Right lung (tissue), 5 donors: ENCODE measurements around the gene MIPOL1. TPM values are rescaled to one million over a fixed set of nuclear protein-coding genes. Genes with fewer than 3 reads are reported as not detected.
"Not testable (repeated sequence)": the region's sequence is repeated elsewhere in the genome, so short reads cannot be mapped to it uniquely, and the experiment has no call there.

Experiments
- DNase-seq, 2 donors: peaks; one replicate each; pipeline ENCODE4 v3.0.0-alpha.2; 2013
- polyA plus RNA-seq, 5 donors: library from polyadenylated mRNA; unstranded; fragments of 120-200 nt; gene quantifications; one replicate each; pipeline versions ENCODE4 v1.2.1 to v1.2.3, GENCODE V29; 2013; ENCODE audit warnings: inconsistent platforms in 1 of 5, low replicate concordance in 1 of 5; ENCODE audit not compliant: insufficient read length in 5 of 5, insufficient read depth in 1 of 5

MIPOL1 gene
- polyA plus RNA-seq, 5 donors: 7.7 to 15.2 (median 14.2) TPM

GRCh38 chr14:37515771-37516170 lies 318.0 kb downstream of the MIPOL1 start:
- DNase-seq: no peak

- DNase-seq: no peak
Measured at GRCh38 chr14:37526994-37527393, 329.3 kb downstream of the MIPOL1 start.

GRCh38 chr14:37539992-37540391 lies 342.3 kb downstream of the MIPOL1 start:
- DNase-seq: no peak

- no peak for DNase-seq
Measured at GRCh38 chr14:37544407-37544806, 346.7 kb downstream of the MIPOL1 start.

GRCh38 chr14:37545174-37545573 lies 347.4 kb downstream of the MIPOL1 start:
- no peak for DNase-seq

GRCh38 chr14:37546621-37547447 lies 349.1 kb downstream of the MIPOL1 start:
- no peak for DNase-seq

GRCh38 chr14:37550511-37550910 lies 352.8 kb downstream of the MIPOL1 start:
- no peak for DNase-seq

GRCh38 chr14:37551119-37551518 lies 353.4 kb downstream of the MIPOL1 start:
- DNase-seq: no peak

GRCh38 chr14:37553935-37554550 lies 356.3 kb downstream of the MIPOL1 start:
- no peak for DNase-seq

- DNase-seq: not testable (repeated sequence)
Measured at GRCh38 chr14:37555596-37555995, 357.9 kb downstream of the MIPOL1 start.

- DNase-seq: no peak
Measured at GRCh38 chr14:37558740-37559139, 361.0 kb downstream of the MIPOL1 start.

GRCh38 chr14:37559386-37559785 lies 361.6 kb downstream of the MIPOL1 start:
- no peak for DNase-seq

- no peak for DNase-seq
Measured at GRCh38 chr14:37563189-37563588, 365.5 kb downstream of the MIPOL1 start.

GRCh38 chr14:37565550-37565949 lies 367.8 kb downstream of the MIPOL1 start:
- no peak for DNase-seq

GRCh38 chr14:37566811-37567371 lies 369.2 kb downstream of the MIPOL1 start:
- DNase-seq: no peak

- no peak for DNase-seq
Measured at GRCh38 chr14:37569729-37570128, 372.0 kb downstream of the MIPOL1 start.

- DNase-seq: no peak
Measured at GRCh38 chr14:37571391-37571790, 373.7 kb downstream of the MIPOL1 start.

- DNase-seq: no peak
Measured at GRCh38 chr14:37573356-37573755, 375.6 kb downstream of the MIPOL1 start.

- DNase-seq: no peak
Measured at GRCh38 chr14:37579274-37579673, 381.5 kb downstream of the MIPOL1 start.

- no peak for DNase-seq
Measured at GRCh38 chr14:37580146-37580545, 382.4 kb downstream of the MIPOL1 start.

- peak; percentile 31 to 46 for DNase-seq
Measured at GRCh38 chr14:37583358-37584210, 385.8 kb downstream of the MIPOL1 start.
